SIG-M5 treated with dmso at 0.1 percent for 504 hours (cell line): ENCODE data around the gene SLC1A1.

ENCODE experiments used
- DNase-seq: peaks from one replicate; lab custom pipeline; 2025; ENCODE audit not compliant: unreplicated experiment; lab: John Stamatoyannopoulos, UW

Gene SLC1A1

GRCh38 chr9:4614627-4615026, 124.4 kb downstream of the SLC1A1 start:
- DNase-seq = no peak

GRCh38 chr9:4615251-4615650, 125.0 kb downstream of the SLC1A1 start:
- no peak for DNase-seq

- DNase-seq = no peak
These were observed 125.5 kb downstream of the SLC1A1 start for GRCh38 chr9:4615778-4616177.

GRCh38 chr9:4617752-4618151, 127.5 kb downstream of the SLC1A1 start:
- DNase-seq = no peak

GRCh38 chr9:4618700-4619099, 128.4 kb downstream of the SLC1A1 start:
- DNase-seq = peak; percentile 4

- DNase-seq = peak; percentile 17
These were observed 129.9 kb downstream of the SLC1A1 start for GRCh38 chr9:4620057-4620765.

- DNase-seq = no peak
These were observed 130.8 kb downstream of the SLC1A1 start for GRCh38 chr9:4620881-4621555.

GRCh38 chr9:4622016-4622415, 131.7 kb downstream of the SLC1A1 start:
- DNase-seq = no peak

GRCh38 chr9:4630836-4631235, 140.6 kb downstream of the SLC1A1 start:
- no peak for DNase-seq
